Osteoblast (primary cell): Measurements from ENCODE around the gene TEX48. TPM values are rescaled to one million over a fixed set of nuclear protein-coding genes. Genes with fewer than 3 reads are reported as not detected.

ENCODE experiments used
- DNase-seq: peaks from one replicate; pipeline ENCODE4 v3.0.0; 2011; ENCODE audit warnings: low spot score, mixed read lengths; ENCODE audit not compliant: insufficient read length; ENCODE audit errors: missing footprints
- H2AFZ ChIP-seq: 2 replicates; pipeline ENCODE4 v1.6.0; 2011; ENCODE audit warnings: mild to moderate bottlenecking, low read length
- H3K27ac ChIP-seq: 2 replicates; pipeline ENCODE4 v1.5.1; 2011; ENCODE audit warnings: mild to moderate bottlenecking, low read depth, low read length, moderate library complexity
- H3K27me3 ChIP-seq: 2 replicates; pipeline ENCODE4 v1.6.0; 2012; ENCODE audit warnings: mild to moderate bottlenecking, control low read depth, inconsistent platforms, low read length, moderate library complexity; ENCODE audit not compliant: insufficient read depth
- H3K36me3 ChIP-seq: 2 replicates; pipeline ENCODE4 v1.5.1; 2011; ENCODE audit warnings: mild to moderate bottlenecking, low read length, control low read depth, moderate library complexity; ENCODE audit not compliant: insufficient read depth
- H3K4me1 ChIP-seq: 2 replicates; pipeline ENCODE4 v1.5.1; 2011; ENCODE audit warnings: mild to moderate bottlenecking, low read length, control low read depth, moderate library complexity; ENCODE audit not compliant: insufficient read depth
- H3K4me2 ChIP-seq: 2 replicates; pipeline ENCODE4 v1.6.0; 2011; ENCODE audit warnings: mild to moderate bottlenecking, low read length; ENCODE audit not compliant: insufficient read depth
- H3K4me3 ChIP-seq: fragments of 200-600 bp; sonication (generic); 3 replicates; pipeline ENCODE4 v1.5.1; 2012; ENCODE audit warnings: mild to moderate bottlenecking, low read length, inconsistent platforms; ENCODE audit not compliant: insufficient read depth
- H3K79me2 ChIP-seq: 2 replicates; pipeline ENCODE4 v1.6.0; 2012; ENCODE audit warnings: mild to moderate bottlenecking, low read length, control low read depth, inconsistent platforms; ENCODE audit not compliant: insufficient read depth
- H3K9me3 ChIP-seq: 2 replicates; pipeline ENCODE4 v1.5.1; 2011; ENCODE audit warnings: low read depth, low read length, control low read depth
- H4K20me1 ChIP-seq: 2 replicates; pipeline ENCODE4 v1.6.0; 2012; ENCODE audit warnings: mild to moderate bottlenecking, low read length, control low read depth; ENCODE audit not compliant: insufficient read depth
- CTCF ChIP-seq: IDR thresholded peaks from 2 replicates; pipeline ENCODE4 v1.5.1; 2011; ENCODE audit warnings: mild to moderate bottlenecking, low read depth, low read length, moderate library complexity; ENCODE audit errors: extremely low read depth
- total RNA-seq: library from RNA; depleted of rRNA; stranded (reverse); fragments of >200 nt; gene quantifications from 2 replicates; pipeline ENCODE4 v1.2.3, GENCODE V29; 2012

Gene TEX48
- total RNA-seq, 1 donor: not detected

GRCh38 chr9:114694146-114694545 is 12.2 kb upstream of the TEX48 start:
- Histone ChIP-seq H4K20me1 (no peaks in the 10 kb centered on the region), H3K79me2 (no peaks in the 10 kb centered on the region), H3K4me3 (no peak overlapping the region), H2AFZ (no peak overlapping the region), H3K4me2 (no peak overlapping the region), H3K4me1 (peaks cover 36% of the 10 kb centered on the region), H3K27me3 (no peaks in the 10 kb centered on the region), H3K27ac (no peak overlapping the region), H3K9me3 (no peaks in the 10 kb centered on the region), H3K36me3 (no peaks in the 10 kb centered on the region)
- no peak for DNase-seq
- TF ChIP-seq CTCF: no peak

GRCh38 chr9:114693248-114693855 is 11.4 kb upstream of the TEX48 start:
- no peak for TF ChIP-seq CTCF
- Histone ChIP-seq H3K9me3 (no peaks in the 10 kb centered on the region), H3K27ac (no peak overlapping the region), H3K27me3 (no peaks in the 10 kb centered on the region), H3K4me3 (no peak overlapping the region), H3K79me2 (no peaks in the 10 kb centered on the region), H4K20me1 (no peaks in the 10 kb centered on the region), H3K4me1 (peaks cover 36% of the 10 kb centered on the region), H3K36me3 (no peaks in the 10 kb centered on the region), H2AFZ (no peak overlapping the region), H3K4me2 (no peak overlapping the region)
- DNase-seq: no peak

GRCh38 chr9:114691956-114692295 is 9.9 kb upstream of the TEX48 start:
- Histone ChIP-seq H3K4me2 (peak overlapping the region; percentile 74), H2AFZ (no peak overlapping the region), H3K36me3 (no peaks in the 10 kb centered on the region), H3K4me1 (peaks cover 31% of the 10 kb centered on the region), H3K79me2 (no peaks in the 10 kb centered on the region), H3K4me3 (no peak overlapping the region), H3K27ac (no peak overlapping the region), H3K9me3 (no peaks in the 10 kb centered on the region), H4K20me1 (no peaks in the 10 kb centered on the region), H3K27me3 (no peaks in the 10 kb centered on the region)
- TF ChIP-seq CTCF: no peak
- no peak for DNase-seq

- H3K4me3 ChIP-seq: peak overlapping the region; percentile 41
- H3K9me3 ChIP-seq: no peaks in the 10 kb centered on the region
- H3K27ac ChIP-seq: peak overlapping the region; percentile 74
- no peaks in the 10 kb centered on the region for H4K20me1 ChIP-seq
- H3K36me3 ChIP-seq: no peaks in the 10 kb centered on the region
- no peak for TF ChIP-seq CTCF
- peaks cover 31% of the 10 kb centered on the region for H3K4me1 ChIP-seq
- no peaks in the 10 kb centered on the region for H3K79me2 ChIP-seq
- peak overlapping the region; percentile 72 for H2AFZ ChIP-seq
- H3K4me2 ChIP-seq: peak overlapping the region; percentile 74
- no peaks in the 10 kb centered on the region for H3K27me3 ChIP-seq
- DNase-seq: peak; percentile 76
These were observed 9.3 kb upstream of the TEX48 start for GRCh38 chr9:114691046-114691955.
